HepG2 (cell line): Measurements from ENCODE around the gene SLC2A11. TPM values are rescaled to one million over a fixed set of nuclear protein-coding genes. Genes with fewer than 3 reads are reported as not detected.

Experiments used
- HBP1 ChIP-seq: IDR thresholded peaks from 2 replicates; pipeline ENCODE4 v1.6.1; 2016; ENCODE audit warnings: low read depth, control low read depth
- REST ChIP-seq, 2 experiments: IDR thresholded peaks; 2 replicates each; pipeline ENCODE4 v1.6.1; 2011 to 2012; ENCODE audit warnings: low read length in 2 of 2, borderline replicate concordance in 1 of 2, low read depth in 1 of 2, mild to moderate bottlenecking in 1 of 2, moderate library complexity in 1 of 2
- REXO4 ChIP-seq: sonication (generic); formaldehyde crosslinking; IDR thresholded peaks from 2 replicates; pipeline ENCODE4 v1.8.0; 2022; ENCODE audit warnings: missing genetic modification reagents, mild to moderate bottlenecking, borderline replicate concordance
- SSRP1 ChIP-seq: IDR thresholded peaks from 2 replicates; pipeline ENCODE4 v1.6.1; 2016; ENCODE audit warnings: control low read depth
- ZHX2 ChIP-seq, 2 experiments: sonication (generic) in 1 of 2; formaldehyde crosslinking in 1 of 2; IDR thresholded peaks; 2 replicates each; pipeline versions ENCODE4 v1.6.1 to v1.9.0; 2014 to 2022; ENCODE audit warnings: antibody characterized with exemption in 1 of 2, borderline replicate concordance in 1 of 2, inconsistent platforms in 1 of 2, low read depth in 1 of 2, missing genetic modification reagents in 1 of 2
- ZNF225 ChIP-seq: sonication (generic); formaldehyde crosslinking; IDR thresholded peaks from 2 replicates; pipeline ENCODE4 v1.4.0; 2020; ENCODE audit warnings: mild to moderate bottlenecking, missing genetic modification reagents
- polyA plus RNA-seq, 8 experiments: library from polyadenylated mRNA; depleted of rRNA in 3 of 8; stranded (reverse) in 7 of 8; unstranded in 1 of 8; fragments of >200 nt; fragmentation: Illumina TruSeq in 4 of 8; extraction: Trizol in 4 of 8; gene quantifications; 2 replicates each; pipeline versions ENCODE4 v1.2.1 to v1.2.3, GENCODE V29; 2011 to 2016; ENCODE audit warnings: low read depth in 4 of 8, missing spikeins in 1 of 8, mixed read lengths in 1 of 8; ENCODE audit not compliant: insufficient read depth in 1 of 8
- total RNA-seq, 5 experiments: library from RNA; depleted of rRNA; stranded (reverse); fragments of >200 nt; fragmentation: Illumina TruSeq; extraction: Trizol; gene quantifications; 2 replicates each; pipeline ENCODE4 v1.2.3, GENCODE V29; 2016; ENCODE audit warnings: low read depth in 1 of 5
- TF ChIP-seq, protein P1 (sequence below): sonication (generic); formaldehyde crosslinking; IDR thresholded peaks from 2 replicates; pipeline ENCODE4 v1.5.0; 2020; ENCODE audit warnings: mild to moderate bottlenecking, missing genetic modification reagents
- TF ChIP-seq, protein P2 (sequence below): sonication (generic); formaldehyde crosslinking; IDR thresholded peaks from 2 replicates; pipeline ENCODE4 v1.5.0; 2020; ENCODE audit warnings: mild to moderate bottlenecking, missing genetic modification reagents, borderline replicate concordance
- TF ChIP-seq, protein P3 (sequence below): sonication (generic); formaldehyde crosslinking; IDR thresholded peaks from 2 replicates; pipeline ENCODE4 v1.4.0; 2020; ENCODE audit warnings: missing genetic modification reagents

Gene SLC2A11
- total and polyA plus RNA-seq, 2 of the 13 experiments (the other 11 are each of a cell fraction or from before 2014, with no cell fraction given): 15.2 to 15.4 TPM

DNA sequence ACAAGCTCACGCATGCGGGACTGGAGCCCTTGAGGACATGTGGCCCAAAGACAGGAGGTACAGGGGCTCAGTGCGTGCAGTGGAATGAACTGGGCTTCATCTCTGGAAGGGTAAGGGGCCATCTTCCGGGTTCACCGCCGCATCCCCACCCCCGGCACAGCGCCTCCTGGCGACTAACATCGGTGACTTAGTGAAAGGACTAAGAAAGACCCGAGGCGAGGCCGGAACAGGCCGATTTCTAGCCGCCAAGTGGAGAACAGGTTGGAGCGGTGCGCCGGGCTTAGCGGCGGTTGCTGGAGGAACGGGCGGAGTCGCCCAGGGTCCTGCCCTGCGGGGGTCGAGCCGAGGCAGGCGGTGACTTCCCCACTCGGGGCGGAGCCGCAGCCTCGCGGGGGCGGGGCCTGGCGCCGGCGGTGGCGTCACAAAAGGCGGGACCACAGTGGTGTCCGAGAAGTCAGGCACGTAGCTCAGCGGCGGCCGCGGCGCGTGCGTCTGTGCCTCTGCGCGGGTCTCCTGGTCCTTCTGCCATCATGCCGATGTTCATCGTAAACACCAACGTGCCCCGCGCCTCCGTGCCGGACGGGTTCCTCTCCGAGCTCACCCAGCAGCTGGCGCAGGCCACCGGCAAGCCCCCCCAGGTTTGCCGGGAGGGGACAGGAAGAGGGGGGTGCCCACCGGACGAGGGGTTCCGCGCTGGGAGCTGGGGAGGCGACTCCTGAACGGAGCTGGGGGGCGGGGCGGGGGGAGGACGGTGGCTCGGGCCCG is 36.5 kb downstream of the SLC2A11 start, which contains the start of gene MIF (continued):
- TF ChIP-seq, protein P1, sequence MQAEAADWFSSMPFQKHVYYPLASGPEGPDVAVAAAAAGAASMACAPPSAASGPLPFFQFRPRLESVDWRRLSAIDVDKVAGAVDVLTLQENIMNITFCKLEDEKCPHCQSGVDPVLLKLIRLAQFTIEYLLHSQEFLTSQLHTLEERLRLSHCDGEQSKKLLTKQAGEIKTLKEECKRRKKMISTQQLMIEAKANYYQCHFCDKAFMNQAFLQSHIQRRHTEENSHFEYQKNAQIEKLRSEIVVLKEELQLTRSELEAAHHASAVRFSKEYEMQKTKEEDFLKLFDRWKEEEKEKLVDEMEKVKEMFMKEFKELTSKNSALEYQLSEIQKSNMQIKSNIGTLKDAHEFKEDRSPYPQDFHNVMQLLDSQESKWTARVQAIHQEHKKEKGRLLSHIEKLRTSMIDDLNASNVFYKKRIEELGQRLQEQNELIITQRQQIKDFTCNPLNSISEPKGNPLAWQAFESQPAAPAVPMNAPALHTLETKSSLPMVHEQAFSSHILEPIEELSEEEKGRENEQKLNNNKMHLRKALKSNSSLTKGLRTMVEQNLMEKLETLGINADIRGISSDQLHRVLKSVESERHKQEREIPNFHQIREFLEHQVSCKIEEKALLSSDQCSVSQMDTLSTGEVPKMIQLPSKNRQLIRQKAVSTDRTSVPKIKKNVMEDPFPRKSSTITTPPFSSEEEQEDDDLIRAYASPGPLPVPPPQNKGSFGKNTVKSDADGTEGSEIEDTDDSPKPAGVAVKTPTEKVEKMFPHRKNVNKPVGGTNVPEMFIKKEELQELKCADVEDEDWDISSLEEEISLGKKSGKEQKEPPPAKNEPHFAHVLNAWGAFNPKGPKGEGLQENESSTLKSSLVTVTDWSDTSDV (CRISPR knock-in tag): peak; percentile 51; the same call in 1 of the 2 replicates
- peak; percentile 83; the same call in 1 of the 2 replicates for TF ChIP-seq HBP1 (CRISPR knock-in tag)
- TF ChIP-seq ZNF225 (CRISPR knock-in tag): no peak
- peak; percentile 15; the same call in 1 of the 2 replicates for TF ChIP-seq ZHX2 (IDR thresholded peaks at IDR 0.05; ENCODE audit: low read depth)
- no peak for TF ChIP-seq ZHX2 (CRISPR knock-in tag; IDR thresholded peaks at IDR 0.05; ENCODE audit: borderline replicate concordance)
- no peak for TF ChIP-seq SSRP1 (CRISPR knock-in tag)
- TF ChIP-seq REXO4 (CRISPR knock-in tag): no peak
- TF ChIP-seq REST (IDR thresholded peaks at IDR 0.05; ENCODE audit: borderline replicate concordance in 1 of 2, low read depth in 1 of 2, low read length in 2 of 2): no peak
- TF ChIP-seq, protein P2, sequence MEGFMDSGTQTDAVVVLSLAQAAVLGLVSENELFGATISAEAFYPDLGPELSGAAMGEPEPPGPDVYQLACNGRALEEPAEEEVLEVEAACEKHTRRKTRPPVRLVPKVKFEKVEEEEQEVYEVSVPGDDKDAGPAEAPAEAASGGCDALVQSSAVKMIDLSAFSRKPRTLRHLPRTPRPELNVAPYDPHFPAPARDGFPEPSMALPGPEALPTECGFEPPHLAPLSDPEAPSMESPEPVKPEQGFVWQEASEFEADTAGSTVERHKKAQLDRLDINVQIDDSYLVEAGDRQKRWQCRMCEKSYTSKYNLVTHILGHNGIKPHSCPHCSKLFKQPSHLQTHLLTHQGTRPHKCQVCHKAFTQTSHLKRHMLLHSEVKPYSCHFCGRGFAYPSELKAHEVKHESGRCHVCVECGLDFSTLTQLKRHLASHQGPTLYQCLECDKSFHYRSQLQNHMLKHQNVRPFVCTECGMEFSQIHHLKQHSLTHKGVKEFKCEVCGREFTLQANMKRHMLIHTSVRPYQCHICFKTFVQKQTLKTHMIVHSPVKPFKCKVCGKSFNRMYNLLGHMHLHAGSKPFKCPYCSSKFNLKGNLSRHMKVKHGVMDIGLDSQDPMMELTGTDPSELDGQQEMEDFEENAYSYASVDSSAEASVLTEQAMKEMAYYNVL (CRISPR knock-in tag): 0 out of 2 replicates have a peak, but pooled peaks have one; percentile 9
- TF ChIP-seq, protein P3, sequence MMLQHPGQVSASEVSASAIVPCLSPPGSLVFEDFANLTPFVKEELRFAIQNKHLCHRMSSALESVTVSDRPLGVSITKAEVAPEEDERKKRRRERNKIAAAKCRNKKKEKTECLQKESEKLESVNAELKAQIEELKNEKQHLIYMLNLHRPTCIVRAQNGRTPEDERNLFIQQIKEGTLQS (CRISPR knock-in tag): no peak
